ENCODE data around the gene HPGDS.
"Not testable (repeated sequence)": the region's sequence is repeated elsewhere in the genome, so short reads cannot be mapped to it uniquely, and the experiment has no call there.

Gene HPGDS

DNA sequence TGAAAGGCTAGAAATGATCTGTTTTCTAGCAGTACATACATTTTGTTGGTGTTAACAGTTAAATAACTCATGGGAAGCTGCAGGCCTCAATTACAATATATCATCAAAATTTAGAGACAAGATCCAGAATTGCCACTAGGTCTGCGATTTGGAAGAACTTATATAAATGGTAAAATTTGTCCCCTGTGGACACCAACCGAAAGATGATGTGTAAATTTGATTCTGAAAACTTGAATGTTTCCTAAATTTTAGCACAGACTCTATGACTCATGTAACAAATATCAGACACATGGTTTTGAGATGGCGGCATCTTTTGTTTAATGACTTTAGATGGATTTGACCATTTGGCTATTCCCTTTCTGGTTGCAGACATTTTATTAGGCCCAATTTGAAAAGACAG is 6.0 kb upstream of the HPGDS start:
- TF ChIP-seq POLR2A (IDR thresholded peaks at IDR 0.05; ENCODE audit: low read depth, low read length), result no peak
- FAIRE-seq (no peak), DNase-seq (ENCODE audit: insufficient read length, low spot score) (no peak)

DNA sequence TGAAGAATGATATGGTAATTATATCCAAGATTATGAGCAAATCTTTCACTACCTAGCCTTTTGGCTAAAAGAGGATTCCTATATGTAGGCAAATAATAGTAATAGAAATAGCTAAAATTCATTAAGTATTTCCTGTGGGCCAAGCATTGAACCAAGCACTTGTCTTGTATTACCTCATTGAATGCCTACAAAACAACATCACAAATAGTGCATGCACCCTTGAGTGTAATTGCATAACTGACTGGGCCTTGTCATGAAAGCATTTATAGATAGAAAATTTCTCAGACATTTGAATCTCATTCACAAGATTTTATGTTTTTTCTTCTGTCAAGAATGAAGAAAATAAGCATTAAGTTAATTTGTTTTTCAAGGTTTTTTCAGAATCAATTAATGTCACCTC is 3.9 kb upstream of the HPGDS start:
- no peak for TF ChIP-seq POLR2A (IDR thresholded peaks at IDR 0.05; ENCODE audit: low read depth, low read length)
- no peak for DNase-seq (ENCODE audit: insufficient read length, low spot score)
- no peak for FAIRE-seq

DNA sequence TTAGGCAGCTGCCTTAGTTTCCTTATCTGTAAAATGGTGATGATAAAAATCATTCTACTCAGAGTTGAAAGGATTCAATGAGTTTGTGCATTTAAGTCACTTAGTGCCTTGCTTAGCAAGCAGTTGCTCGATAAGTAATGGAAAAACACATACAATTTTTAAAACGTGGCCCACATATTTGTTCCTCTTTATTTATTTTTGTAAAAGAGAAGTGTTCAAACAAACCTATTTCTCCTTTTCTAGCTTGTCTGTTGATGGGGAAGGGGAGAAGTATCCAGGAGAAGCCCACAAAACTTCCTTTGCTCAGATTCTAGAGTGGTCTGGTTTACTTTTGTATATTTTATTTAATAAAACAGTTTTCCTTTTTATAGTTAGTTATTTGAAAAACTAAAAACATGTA is 3.3 kb upstream of the HPGDS start:
- FAIRE-seq (no peak), DNase-seq (ENCODE audit: insufficient read length, low spot score) (no peak)
- no peak for TF ChIP-seq POLR2A (IDR thresholded peaks at IDR 0.05; ENCODE audit: low read depth, low read length)

DNA sequence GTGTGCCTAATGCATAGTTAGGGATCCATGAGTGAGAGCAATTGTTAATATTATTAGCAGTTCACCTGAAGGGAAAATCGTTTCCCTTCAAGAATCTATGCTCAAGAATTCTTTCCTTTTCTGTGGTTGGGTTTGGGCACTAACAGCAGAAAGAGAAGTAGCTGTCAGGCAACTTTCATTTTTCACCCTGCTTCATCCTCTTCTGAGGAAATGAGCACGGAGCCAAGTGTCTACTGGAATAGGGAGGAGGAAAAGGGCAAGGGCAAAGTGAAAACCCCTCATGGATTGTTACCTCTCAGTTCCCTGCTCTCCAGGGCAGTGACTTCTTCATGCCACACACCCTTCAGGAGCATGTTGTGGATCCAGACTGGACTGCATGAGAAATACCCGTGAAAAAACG is 2.6 kb upstream of the HPGDS start:
- FAIRE-seq (no peak), DNase-seq (ENCODE audit: insufficient read length, low spot score) (no peak)
- no peak for TF ChIP-seq POLR2A (IDR thresholded peaks at IDR 0.05; ENCODE audit: low read depth, low read length)

DNA sequence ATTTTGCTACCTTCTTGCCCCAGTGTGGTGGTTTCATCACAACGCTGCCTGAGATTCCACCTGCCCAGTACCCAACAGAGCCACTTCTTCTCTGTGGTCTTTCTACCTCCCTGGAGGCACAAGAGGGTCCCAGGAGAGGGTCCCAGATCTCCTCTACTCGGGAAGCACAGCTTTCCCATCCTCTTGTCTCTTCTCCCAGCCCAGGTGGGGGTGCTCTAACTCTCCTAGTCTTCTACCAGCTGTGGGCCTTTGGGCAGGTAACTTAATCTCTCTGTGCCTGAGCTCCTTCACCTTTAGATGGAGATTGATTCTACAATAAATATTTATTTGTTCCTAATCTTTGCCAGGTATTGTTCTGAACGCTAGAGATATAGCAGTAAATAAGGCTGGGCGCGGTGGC is 1.8 kb upstream of the HPGDS start:
- DNase-seq (ENCODE audit: insufficient read length, low spot score) (no peak), FAIRE-seq (no peak)

DNA sequence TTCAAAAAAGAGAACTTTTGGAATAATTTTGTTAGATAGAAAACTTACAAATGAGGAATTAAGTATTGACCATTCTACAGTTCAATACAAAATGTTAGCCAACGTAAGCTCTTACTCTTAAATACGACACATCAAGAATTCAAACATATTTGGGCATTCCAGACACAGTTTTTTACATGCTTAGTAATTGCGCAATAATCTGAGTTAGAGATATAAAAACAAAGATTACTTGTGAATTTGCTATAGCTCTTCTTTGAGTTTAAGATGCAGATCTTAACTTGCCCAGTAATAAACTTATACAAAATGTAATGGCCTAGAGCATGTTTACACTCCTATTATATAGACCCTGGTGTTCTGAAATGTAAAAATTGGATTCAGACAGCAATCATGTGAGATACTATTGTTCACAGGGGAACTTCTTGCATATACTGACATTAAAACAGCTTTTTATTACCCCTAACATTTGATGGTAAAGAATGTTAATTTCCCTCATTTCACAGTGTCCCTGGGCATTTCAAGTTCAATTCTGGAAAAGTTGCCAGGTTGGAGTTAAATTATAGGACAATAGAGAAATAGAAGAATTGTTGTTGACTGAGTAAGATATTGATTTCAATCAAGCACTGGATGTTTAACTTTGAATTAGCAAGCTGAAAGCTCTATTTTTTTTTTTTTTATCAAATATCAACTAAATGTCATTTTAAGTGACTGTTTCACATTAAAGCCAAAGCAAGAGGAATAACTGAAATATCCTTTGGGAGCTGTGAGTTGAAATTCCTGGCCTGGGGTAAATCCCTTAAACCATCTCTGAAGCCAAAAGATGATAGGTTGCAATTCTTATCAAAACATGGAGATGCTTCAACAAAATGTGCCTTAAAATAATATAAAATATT is 910 bp downstream of the HPGDS start:
- DNase-seq (ENCODE audit: insufficient read length, low spot score) (no peak), FAIRE-seq (no peak)
- no peak for TF ChIP-seq POLR2A (IDR thresholded peaks at IDR 0.05; ENCODE audit: low read depth, low read length)

More for the DNA sequence above, 1.8 kb upstream of the HPGDS start:
- no peak for TF ChIP-seq POLR2A (IDR thresholded peaks at IDR 0.05; ENCODE audit: low read depth, low read length)

DNA sequence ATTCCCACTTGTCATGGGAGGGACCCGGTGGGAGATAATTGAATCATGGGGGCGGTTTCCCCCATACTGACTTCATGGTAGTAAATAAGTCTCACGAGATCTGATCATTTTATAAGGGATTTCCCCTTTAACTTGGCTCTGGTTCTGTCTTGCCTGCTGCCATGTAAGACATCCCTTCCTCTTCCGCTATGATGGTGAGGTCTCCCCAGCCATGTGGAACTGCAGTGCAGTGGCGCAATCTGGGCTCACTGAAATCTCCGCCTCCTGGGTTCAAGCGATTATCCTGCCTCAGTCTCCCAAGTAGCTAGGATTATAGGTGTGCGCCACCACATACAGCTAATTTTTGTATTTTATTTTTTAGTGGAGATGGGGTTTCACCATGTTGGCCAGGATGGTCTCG is 2.9 kb downstream of the HPGDS start:
- TF ChIP-seq POLR2A (IDR thresholded peaks at IDR 0.05; ENCODE audit: low read depth, low read length), result no peak
- DNase-seq (ENCODE audit: insufficient read length, low spot score) (no peak), FAIRE-seq (no peak)

DNA sequence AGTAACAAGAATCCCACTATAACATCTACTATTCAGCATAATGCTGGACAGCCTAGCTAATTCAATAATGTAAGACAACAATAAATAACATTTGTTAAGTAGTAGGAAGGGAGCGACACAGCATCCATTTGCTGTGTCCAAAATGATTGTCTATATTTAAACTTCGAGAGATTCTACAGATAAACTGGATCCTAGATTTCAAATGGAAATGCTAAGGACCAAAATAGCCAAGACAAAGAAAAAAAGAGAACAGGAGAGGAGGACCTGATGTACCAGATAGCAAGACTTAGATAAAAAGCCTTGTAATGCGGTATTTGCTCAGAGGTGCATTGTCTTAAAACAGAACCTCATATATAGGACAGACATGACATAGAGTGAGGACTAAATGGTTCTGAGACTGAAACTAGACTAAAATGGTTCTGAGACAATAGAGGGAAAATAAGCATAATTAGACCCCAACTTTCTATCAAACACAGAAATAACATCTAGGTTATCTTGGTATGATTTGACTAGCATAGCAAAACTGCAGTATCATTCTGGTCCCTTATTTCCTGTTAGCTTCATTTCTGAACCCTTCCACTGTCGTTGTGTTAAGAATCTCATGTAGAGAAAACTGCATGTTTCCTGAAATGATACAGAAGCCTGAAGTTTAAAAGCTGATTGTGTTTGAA is 3.8 kb downstream of the HPGDS start:
- TF ChIP-seq POLR2A (IDR thresholded peaks at IDR 0.05; ENCODE audit: low read depth, low read length), result no peak
- no peak for DNase-seq (ENCODE audit: insufficient read length, low spot score)
- FAIRE-seq, result no peak

DNA sequence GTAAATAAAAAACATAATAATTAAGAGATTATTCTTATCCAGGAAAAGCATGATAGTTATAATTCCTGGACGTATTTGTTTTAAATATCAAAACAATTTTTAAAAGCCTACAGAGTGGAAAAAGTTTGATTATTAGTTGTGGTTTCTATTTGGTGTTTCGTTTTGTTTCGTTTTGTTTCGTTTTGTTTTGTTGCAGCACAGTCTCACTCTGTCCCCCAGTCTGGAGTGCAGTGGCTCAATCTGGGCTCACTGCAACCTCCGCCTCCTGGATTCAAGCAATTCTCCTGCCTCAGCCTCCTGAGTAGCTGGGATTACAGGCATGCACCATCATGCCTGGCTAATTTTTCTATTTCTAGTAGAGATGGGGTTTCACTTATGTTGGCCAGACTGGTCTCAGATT is 5.8 kb downstream of the HPGDS start:
- FAIRE-seq; DNase-seq (ENCODE audit: insufficient read length, low spot score): not testable (repeated sequence)

DNA sequence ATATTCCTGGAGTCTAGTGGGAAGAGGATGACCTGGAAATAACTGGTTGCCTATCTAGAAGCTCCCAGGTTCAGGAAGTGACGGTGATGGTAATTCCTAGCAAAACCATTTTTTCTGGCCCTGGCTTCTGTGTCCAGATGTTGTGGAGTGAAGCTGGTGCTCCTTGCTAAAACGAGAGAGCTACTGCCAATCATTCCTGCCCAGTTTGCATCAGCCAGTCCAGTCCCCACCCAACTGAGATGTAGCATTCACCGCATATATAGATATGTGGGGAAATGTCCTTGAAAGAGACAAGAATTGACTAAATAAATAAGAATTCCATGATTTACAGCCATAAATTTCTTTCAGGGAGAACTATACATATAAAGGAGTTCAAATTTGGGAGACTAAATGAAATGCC is 6.3 kb downstream of the HPGDS start:
- DNase-seq (ENCODE audit: insufficient read length, low spot score), result no peak
- TF ChIP-seq POLR2A (IDR thresholded peaks at IDR 0.05; ENCODE audit: low read depth, low read length), result no peak
- no peak for FAIRE-seq

DNA sequence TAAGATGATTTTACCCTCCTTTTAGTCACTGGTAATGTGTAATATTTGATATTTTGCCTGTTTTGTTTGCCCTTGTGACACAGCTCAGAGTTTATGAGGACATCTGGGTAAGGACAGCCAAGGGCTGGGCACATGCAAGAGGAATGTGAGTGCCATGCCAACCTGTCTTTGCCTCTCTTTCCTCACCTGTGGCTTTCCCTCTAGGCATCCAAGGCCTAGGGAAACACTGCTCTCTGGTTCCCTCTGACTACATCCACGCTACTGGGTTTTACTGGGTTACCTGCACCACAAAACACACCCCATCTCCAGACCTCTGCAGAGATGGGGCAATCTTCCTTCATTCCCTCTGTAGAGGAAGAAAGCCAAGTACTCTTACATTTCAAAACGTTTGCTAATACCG is 7.7 kb downstream of the HPGDS start:
- FAIRE-seq (no peak), DNase-seq (ENCODE audit: insufficient read length, low spot score) (no peak)
- no peak for TF ChIP-seq POLR2A (IDR thresholded peaks at IDR 0.05; ENCODE audit: low read depth, low read length)

DNA sequence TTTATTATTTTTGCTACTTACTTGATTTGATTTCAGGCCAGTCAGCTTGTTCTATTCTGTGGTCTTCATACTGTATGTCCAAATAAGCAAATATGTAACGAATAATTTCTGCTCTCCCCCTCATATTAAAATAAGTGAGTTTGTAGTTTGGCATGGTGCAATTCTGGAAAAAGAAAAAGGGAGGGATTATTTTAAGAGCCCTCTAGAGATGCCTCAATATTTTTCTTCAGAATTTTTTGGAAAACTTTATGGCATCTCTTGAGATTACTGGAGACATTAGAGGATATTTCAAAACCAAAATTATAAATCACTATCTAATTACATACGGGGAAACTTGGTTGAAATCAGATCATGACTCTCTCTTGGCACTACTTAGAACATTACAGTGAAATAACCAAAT is 8.2 kb downstream of the HPGDS start:
- no peak for FAIRE-seq
- no peak for TF ChIP-seq POLR2A (IDR thresholded peaks at IDR 0.05; ENCODE audit: low read depth, low read length)
- DNase-seq (ENCODE audit: insufficient read length, low spot score), result no peak

DNA sequence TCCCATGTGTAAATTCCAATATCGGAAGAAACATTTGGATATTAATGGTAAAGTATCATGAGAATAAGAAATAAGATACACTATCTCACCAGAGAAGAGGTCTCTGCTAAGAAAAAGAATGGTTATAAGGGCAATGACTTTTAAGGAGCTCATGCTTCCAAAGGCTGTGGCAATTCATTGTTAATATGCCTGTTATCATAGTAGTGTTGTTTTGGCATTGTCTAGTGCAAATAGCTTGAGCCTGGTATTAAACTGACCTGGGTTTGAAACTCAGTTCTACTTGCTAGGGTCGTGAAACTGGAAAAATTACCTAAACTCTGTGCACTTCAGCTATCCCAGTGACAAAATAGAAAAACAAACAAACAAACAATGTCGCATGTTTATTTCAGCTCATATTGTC is 8.8 kb downstream of the HPGDS start:
- no peak for TF ChIP-seq POLR2A (IDR thresholded peaks at IDR 0.05; ENCODE audit: low read depth, low read length)
- FAIRE-seq, result no peak
- DNase-seq (ENCODE audit: insufficient read length, low spot score), result no peak

DNA sequence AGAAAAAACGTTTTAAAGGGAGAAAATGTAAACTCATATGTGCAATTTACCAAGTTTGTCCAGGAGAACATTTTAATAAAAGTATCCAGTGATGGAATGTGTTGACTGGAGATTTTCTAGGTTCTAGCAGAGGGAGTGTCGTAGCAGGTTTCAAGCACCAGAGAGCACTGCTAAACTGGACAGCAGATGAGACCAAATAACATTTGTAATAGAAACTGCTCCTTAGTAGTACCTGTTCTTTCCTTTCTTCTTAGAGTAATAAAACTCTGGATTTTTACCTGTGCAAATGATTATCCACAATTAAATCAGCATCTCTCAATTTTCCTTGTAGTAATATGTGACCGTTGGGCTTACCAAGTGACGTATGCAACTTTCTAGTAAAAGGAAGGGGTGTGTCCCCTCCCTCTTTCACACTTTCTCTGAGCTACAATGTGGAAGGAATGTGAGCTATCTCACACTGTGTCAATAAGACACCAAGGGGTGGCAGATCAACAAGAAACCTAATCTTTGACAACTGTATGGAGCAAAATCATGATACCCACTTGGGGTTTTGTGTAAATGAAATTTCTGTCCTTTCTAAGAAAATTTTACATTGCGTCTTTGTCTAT is 9.5 kb downstream of the HPGDS start:
- no peak for TF ChIP-seq POLR2A (IDR thresholded peaks at IDR 0.05; ENCODE audit: low read depth, low read length)
- FAIRE-seq (no peak), DNase-seq (ENCODE audit: insufficient read length, low spot score) (no peak)

DNA sequence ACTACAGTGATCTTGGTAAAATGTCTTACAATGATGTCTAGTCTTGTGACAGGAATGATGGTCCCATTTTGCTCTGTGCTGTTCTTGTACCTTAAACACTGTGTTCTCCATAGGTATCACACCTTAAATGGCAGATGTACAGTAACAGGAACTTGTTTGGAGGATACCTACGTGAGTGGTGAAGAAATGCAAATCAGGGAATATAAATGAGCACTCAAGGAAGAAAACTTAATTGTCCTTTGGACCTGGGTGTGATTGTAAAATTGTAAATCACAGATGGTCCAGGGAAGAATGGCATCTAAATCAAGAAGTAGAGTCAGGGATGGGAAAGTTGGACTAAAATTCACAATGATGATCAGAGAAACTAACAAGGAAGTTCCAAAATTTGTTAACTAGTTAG is 12.7 kb downstream of the HPGDS start:
- DNase-seq (ENCODE audit: insufficient read length, low spot score), result no peak
- FAIRE-seq, result no peak
- no peak for TF ChIP-seq POLR2A (IDR thresholded peaks at IDR 0.05; ENCODE audit: low read depth, low read length)

All from H54 (cell line).